Activated CD4-positive, alpha-beta memory T cell treated with anti-CD3 and anti-CD28 coated beads, Interleukin-2, amount 10 ng/mL, durations not matched to agents 7 days and 5 days (primary cell): ENCODE results near the gene ZNF595. TPM values are rescaled to one million over a fixed set of nuclear protein-coding genes. Genes with fewer than 3 reads are reported as not detected.
"Not testable (repeated sequence)": the region's sequence is repeated elsewhere in the genome, so short reads cannot be mapped to it uniquely, and the experiment has no call there.

Source experiments
- CTCF ChIA-PET: fragments of 350-600 bp; sonication (Branson Sonifier 250); formaldehyde crosslinking; loops from one replicate; lab custom pipeline; 2021; ENCODE audit warnings: antibody characterized with exemption, inconsistent platforms; lab: Charles Lee
- POLR2A ChIA-PET: fragments of 350-600 bp; sonication (Branson Sonifier 250); formaldehyde crosslinking; loops from one replicate; lab custom pipeline; 2021; ENCODE audit warnings: antibody characterized with exemption; lab: Charles Lee
- DNase-seq: peaks from one replicate; pipeline ENCODE4 v3.0.0-alpha.2; 2020
- H3K27ac Mint-ChIP-seq: one replicate; pipeline ENCODE4 v1.8.0; 2021; ENCODE audit warnings: mild to moderate bottlenecking, mixed read lengths
- H3K27me3 Mint-ChIP-seq: one replicate; pipeline ENCODE4 v1.8.0; 2021; ENCODE audit warnings: mixed read lengths
- H3K36me3 Mint-ChIP-seq: one replicate; pipeline ENCODE4 v1.8.0; 2021; ENCODE audit warnings: low read depth, mixed read lengths
- H3K4me1 Mint-ChIP-seq: one replicate; pipeline ENCODE4 v1.8.0; 2021; ENCODE audit warnings: mixed read lengths
- H3K4me3 Mint-ChIP-seq: one replicate; pipeline ENCODE4 v1.8.0; 2021; ENCODE audit warnings: mild to moderate bottlenecking, mixed read lengths
- H3K9me3 Mint-ChIP-seq: one replicate; pipeline ENCODE4 v1.8.0; 2021; ENCODE audit warnings: mixed read lengths
- total RNA-seq, 2 experiments: library from RNA; stranded (reverse); gene quantifications; one replicate each; pipeline ENCODE4 v1.2.3, GENCODE V29; 2021

ZNF595 gene
- total RNA-seq, 2 experiments from 2014 or later: 4.2 to 5.5 TPM

DNA sequence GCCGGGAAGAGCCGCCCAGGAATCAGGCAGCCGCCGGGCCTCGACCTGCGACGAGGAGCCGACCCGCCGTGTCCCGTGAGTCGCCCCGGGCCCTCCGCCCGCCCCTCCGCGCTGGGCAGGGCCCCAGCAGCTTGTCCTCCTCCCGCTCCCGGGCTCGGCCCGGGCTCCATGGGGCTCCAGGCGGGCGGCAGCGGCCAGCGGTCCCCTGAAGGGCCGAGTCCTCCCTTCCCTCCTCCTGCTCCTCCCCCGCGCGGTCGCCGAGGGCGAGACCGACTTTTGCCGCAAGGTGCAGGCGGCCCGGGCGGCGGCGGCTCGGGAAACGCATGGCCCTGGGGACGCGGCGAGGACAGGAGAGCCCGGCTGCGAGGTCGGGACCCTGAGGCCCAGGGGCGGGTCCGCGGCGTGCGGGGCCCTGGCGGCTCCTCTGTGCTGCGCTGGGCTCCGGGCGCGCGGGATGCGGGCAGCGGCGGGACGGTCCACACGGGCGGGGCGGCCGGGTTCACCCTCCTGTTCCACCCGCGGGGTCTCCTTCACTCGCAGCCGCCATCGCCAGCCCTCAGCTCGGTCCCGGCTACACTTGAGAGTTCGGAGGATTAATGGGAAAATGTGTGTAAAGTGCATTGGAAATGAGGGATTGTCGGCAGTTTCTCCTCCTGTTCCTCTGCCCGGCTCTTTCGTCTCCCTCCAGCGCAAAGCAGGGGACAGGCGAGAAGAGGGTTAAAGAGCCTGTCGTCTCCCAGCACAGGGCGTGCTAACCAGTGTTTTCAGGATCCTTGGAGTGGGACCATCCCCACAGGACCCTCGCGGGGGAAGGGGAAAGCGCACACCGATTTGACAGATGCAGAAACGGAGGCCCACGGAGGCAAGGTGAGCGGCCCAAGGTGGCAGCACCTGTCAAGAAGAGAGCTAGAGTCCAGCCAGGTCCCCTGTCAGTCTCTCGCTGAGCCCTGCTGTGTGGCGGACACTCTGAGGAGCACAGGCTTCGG is 54.6 kb downstream of the ZNF595 start:
- Mint-ChIP-seq H3K9me3 (peaks cover 69% of the 10 kb centered on the region), H3K4me1 (no peaks in the 10 kb centered on the region), H3K36me3 (peaks cover 19% of the 10 kb centered on the region), H3K27ac (no peak overlapping the region), H3K27me3 (peaks cover 19% of the 10 kb centered on the region), H3K4me3 (no peak overlapping the region)
- POLR2A ChIA-PET: no interaction called here
- DNase-seq: no peak
- CTCF ChIA-PET: no interaction called here

DNA sequence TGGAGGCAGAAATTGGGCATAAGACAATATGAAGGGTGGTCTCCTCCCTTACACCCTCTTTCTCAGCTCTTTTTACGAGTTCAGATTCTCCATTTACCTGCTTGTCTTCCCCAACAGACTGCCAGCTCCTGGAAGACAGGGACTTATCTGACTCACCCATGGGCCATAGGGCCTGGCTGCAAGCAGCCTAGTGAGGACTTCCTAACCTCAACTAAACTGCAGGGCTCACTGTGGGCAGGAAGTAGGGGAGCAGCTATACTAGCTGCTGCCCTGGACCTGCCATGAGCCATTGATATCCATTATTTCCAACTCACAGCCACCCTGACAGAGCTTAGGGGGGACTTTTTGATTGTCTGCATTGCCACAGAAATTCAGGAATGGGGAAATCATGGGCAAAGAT is 59.6 kb downstream of the ZNF595 start:
- no peak overlapping the region for H3K4me3 Mint-ChIP-seq
- H3K9me3 Mint-ChIP-seq: peaks cover 62% of the 10 kb centered on the region
- peaks cover 11% of the 10 kb centered on the region for H3K36me3 Mint-ChIP-seq
- ChIA-PET CTCF (no interaction called here), POLR2A (no interaction called here)
- peaks cover 12% of the 10 kb centered on the region for H3K27me3 Mint-ChIP-seq
- H3K4me1 Mint-ChIP-seq: no peaks in the 10 kb centered on the region
- no peak for DNase-seq
- H3K27ac Mint-ChIP-seq: no peak overlapping the region

DNA sequence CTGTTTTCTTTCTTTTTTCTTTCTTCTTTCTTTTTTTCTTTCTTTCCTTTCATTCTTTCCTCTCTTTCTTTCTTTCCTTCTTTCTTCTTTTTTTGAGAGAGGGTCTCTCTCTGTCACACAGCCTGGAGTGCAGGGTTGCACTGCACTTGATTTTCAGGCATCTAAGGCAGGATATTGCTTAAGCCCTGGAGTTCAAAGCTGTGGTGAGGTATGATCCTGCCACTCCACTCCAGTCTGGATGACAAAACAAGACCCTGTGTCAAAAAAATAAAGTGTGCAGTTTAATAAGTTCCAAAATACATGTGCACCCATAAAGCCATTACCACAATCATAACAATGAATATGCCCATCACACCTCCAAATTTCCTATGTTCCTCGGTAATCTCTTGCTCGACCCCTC is 60.6 kb downstream of the ZNF595 start:
- CTCF ChIA-PET: no interaction called here
- no peaks in the 10 kb centered on the region for H3K4me1 Mint-ChIP-seq
- no peak overlapping the region for H3K4me3 Mint-ChIP-seq
- no peak for DNase-seq
- peaks cover 7% of the 10 kb centered on the region for H3K36me3 Mint-ChIP-seq
- peaks cover 59% of the 10 kb centered on the region for H3K9me3 Mint-ChIP-seq
- POLR2A ChIA-PET: no interaction called here
- no peak overlapping the region for H3K27ac Mint-ChIP-seq
- H3K27me3 Mint-ChIP-seq: peaks cover 6% of the 10 kb centered on the region

DNA sequence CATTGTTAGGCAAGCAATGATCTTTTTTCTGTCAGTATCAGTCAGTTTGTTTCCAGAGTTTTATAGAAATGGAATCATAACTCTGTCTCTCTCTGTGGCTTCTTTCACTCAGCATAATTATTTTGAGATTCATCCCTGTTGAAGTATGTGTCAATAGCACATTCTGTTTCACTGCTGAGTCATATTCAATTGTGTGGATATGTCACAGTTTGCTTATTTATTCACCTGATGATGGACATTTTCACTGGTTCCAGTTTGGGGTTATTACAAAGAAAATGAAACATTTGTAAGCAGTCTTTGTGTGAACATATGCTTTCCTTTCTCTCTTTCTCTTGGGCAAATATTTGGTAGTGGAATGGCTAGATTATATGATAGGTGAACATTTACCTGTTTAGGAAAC is 61.0 kb downstream of the ZNF595 start:
- Mint-ChIP-seq H3K9me3 (peaks cover 56% of the 10 kb centered on the region), H3K36me3 (peaks cover 3% of the 10 kb centered on the region), H3K27ac (no peak overlapping the region), H3K27me3 (peaks cover 2% of the 10 kb centered on the region), H3K4me1 (no peaks in the 10 kb centered on the region), H3K4me3 (no peak overlapping the region)
- no peak for DNase-seq
- ChIA-PET CTCF (no interaction called here), POLR2A (no interaction called here)

DNA sequence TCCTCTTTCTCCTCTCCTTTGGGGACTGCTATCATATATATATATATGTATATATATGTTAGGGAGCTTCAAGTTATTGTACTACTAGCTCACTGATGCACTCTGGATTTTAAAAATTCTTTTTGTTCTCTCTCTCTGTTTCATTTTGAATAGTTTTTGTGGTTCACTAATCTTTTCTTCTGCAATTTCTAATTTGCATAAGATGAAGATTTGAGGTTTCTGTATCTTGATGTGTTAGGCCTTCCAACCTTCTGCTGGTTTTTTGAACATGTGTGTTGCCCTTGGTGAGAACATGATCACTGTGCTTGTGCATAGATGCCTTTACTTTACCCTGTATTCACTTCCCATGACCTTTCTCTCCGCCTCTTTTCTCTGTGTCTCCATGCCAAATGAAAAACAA is 63.4 kb downstream of the ZNF595 start:
- H3K4me1 Mint-ChIP-seq: peaks cover 10% of the 10 kb centered on the region
- POLR2A ChIA-PET: interaction anchor here (1.1 kb wide), 1 partner anchor 8 kb away, joined by 4 read pairs; the partner anchor contains the start of gene ZNF718
- H3K36me3 Mint-ChIP-seq: peaks cover 14% of the 10 kb centered on the region
- peaks cover 48% of the 10 kb centered on the region for H3K9me3 Mint-ChIP-seq
- CTCF ChIA-PET: no interaction called here
- H3K4me3 Mint-ChIP-seq: no peak overlapping the region
- no peak overlapping the region for H3K27ac Mint-ChIP-seq
- no peaks in the 10 kb centered on the region for H3K27me3 Mint-ChIP-seq
- no peak for DNase-seq

DNA sequence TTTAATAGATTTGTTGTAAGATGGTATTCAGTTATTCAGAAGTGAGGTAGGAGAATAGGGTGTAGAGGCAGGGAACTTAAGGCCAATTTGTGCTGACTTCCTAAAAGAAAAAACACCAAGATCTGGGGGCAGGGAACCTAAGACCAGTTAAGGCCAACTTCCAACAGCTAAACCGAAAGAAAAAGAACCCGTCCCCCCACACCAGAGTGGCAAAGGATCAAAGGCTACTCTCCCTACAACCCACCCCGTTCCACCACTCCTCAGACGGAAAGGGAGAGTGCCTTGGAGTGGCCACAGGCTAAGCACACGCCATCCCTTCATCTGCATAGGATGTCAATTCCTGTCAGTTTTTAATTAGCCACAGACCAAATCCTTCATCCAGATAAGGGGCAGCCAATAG is 67.5 kb downstream of the ZNF595 start:
- POLR2A ChIA-PET: no interaction called here
- no peaks in the 10 kb centered on the region for H3K27me3 Mint-ChIP-seq
- CTCF ChIA-PET: no interaction called here
- no peak overlapping the region for H3K4me3 Mint-ChIP-seq
- DNase-seq: no peak
- peaks cover 29% of the 10 kb centered on the region for H3K4me1 Mint-ChIP-seq
- H3K36me3 Mint-ChIP-seq: peaks cover 45% of the 10 kb centered on the region
- peaks cover 37% of the 10 kb centered on the region for H3K9me3 Mint-ChIP-seq
- H3K27ac Mint-ChIP-seq: peak overlapping the region; percentile 86

DNA sequence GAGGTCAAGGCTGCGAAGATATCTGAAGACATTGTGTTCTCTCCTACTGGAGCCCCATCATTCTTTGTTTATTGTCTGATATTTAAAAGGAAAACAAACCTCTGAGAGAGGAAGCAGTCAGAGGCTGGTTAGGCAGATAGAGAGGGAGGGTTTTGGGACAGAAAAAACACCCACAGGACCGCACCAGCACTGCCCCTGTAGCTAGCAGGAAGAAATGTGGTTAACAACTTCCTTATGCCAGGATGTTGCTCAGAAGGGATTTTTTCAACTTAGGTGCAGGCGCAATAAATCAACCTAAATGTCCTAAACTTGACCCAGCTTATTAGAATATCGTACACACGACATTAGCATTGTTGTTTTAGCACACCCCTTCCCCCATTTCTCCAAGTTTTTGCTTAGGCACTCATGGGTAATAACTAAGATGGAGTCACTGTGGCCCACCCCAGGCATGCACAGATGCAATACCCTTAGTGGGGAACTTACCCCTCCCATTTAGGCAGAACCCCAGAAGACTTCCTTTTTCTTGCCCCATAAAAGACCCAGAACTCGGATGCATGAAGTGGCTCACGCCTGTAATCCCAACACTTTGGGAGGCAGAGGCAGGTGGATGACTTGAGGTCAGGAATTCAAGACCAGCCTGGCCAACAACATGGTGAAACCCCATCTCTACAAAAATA is 68.4 kb downstream of the ZNF595 start:
- H3K9me3 Mint-ChIP-seq: peaks cover 38% of the 10 kb centered on the region
- H3K27ac Mint-ChIP-seq: peak overlapping the region; percentile 86

DNA sequence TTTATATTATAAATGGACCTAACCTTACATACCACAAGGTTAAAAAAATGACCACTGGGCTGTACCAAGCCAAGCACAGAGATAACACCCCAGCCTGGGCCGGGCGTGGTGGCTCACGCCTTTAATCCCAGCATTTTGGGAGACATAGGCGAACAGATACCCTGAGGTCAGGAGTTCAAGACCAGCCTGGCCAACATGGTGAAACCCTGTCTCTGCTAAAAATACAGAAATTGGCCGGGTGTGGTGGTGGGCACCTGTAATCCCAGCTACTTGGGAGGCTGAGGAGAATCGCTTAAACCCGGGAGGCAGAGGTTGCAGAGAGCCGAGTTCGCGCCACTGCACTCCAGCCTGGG is 70.8 kb downstream of the ZNF595 start:
- ChIA-PET CTCF (interaction anchor here (1.4 to 1.7 kb wide), 2 partner anchors 350 to 550 kb away, joined by 5 to 7 read pairs; partner anchors contain the start of genes ATP5ME and MYL5), POLR2A (interaction anchor here (0.6 to 2.9 kb wide), 19 partner anchors 8 to 1124 kb away, joined by 3 to 34 read pairs (median 6); partner anchors contain the start of genes ATP5ME, GAK, MYL5 and PIGG)
- Mint-ChIP-seq H3K36me3 (peaks cover 57% of the 10 kb centered on the region), H3K9me3 (peaks cover 28% of the 10 kb centered on the region), H3K4me3 (peak overlapping the region; percentile 97), H3K27ac (peak overlapping the region; percentile 97), H3K4me1 (peaks cover 34% of the 10 kb centered on the region)
- not testable (repeated sequence) for DNase-seq, H3K27me3 Mint-ChIP-seq

More for the DNA sequence above, 68.4 kb downstream of the ZNF595 start:
- peaks cover 34% of the 10 kb centered on the region for H3K4me1 Mint-ChIP-seq
- H3K36me3 Mint-ChIP-seq: peaks cover 54% of the 10 kb centered on the region
- CTCF ChIA-PET: interaction anchor here (0.6 kb wide), 1 partner anchor 377 kb away, joined by 3 read pairs; no protein-coding TSS in a partner anchor
- H3K27me3 Mint-ChIP-seq: no peaks in the 10 kb centered on the region
- peak; percentile 55 for DNase-seq
- POLR2A ChIA-PET: interaction anchor here (0.6 to 1.6 kb wide), 2 partner anchors 68 to 377 kb away, joined by 3 to 4 read pairs; partner anchors contain the start of gene ZNF595
- H3K4me3 Mint-ChIP-seq: peak overlapping the region; percentile 16

DNA sequence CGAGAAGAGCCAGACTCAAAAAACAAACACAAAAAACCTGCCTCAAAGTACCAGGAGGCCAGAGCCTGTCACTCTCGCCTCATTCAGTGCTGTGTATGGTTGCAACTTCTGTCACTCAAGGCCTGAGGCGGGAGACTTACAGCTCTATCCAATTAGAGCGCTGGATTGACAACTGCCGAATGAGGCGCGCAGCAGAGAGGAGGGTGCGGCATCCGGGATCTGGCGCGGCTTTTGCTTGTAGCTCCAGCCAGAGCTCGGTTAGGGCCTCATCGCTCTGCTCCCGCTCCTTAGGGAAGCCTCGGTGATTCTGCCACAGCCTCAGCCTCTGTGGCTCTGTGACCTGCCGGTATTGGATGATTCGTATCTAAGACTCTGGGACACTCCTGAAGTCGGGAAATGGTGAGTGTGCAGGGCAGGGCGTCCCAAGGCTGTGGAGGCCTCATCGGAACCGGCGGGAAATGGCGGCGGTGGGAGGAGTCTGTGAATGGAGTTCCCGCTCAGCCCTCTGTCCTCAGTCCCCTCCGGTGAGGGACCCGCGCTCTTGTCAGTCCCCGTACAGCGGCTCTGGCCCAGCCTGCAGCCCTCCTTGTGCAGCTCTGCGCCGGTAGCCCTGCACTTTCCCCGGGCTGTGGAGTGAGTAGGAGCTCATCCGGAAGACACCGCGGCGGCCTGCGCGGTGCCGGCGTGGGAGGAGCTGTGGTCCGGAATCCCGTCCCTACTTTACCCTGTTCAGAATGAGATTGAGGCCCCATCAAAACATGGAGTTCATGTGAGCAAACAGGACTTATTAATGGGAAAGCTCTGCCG is 71.4 kb downstream of the ZNF595 start, which contains the start of gene ZNF718:
Gene ZNF718, plus strand, starts transcription at position 227 of the 807 bp plus-strand sequence. Its CDS starts 170 bp downstream, at position 397.
- H3K4me3 Mint-ChIP-seq: peak within 1 kb of the TSS; percentile 97
- CTCF ChIA-PET: interaction anchor here (1.0 to 1.7 kb wide), 5 partner anchors 14 to 549 kb away, joined by 3 to 7 read pairs (median 3); partner anchors contain the start of genes ATP5ME, MYL5 and ZNF595
- peaks cover 24% of the 10 kb centered on the region for H3K9me3 Mint-ChIP-seq
- H3K36me3 Mint-ChIP-seq: peaks cover 57% of the 10 kb centered on the region
- POLR2A ChIA-PET: interaction anchor here (0.6 to 2.9 kb wide), 24 partner anchors 9 to 1124 kb away, joined by 3 to 34 read pairs (median 5); partner anchors contain the start of genes ATP5ME, GAK, MYL5 and PIGG
- no peaks in the 10 kb centered on the region for H3K27me3 Mint-ChIP-seq
- peaks cover 34% of the 10 kb centered on the region for H3K4me1 Mint-ChIP-seq
- peak; percentile 95 for DNase-seq
- H3K27ac Mint-ChIP-seq: peak within 1 kb of the TSS; percentile 97

DNA sequence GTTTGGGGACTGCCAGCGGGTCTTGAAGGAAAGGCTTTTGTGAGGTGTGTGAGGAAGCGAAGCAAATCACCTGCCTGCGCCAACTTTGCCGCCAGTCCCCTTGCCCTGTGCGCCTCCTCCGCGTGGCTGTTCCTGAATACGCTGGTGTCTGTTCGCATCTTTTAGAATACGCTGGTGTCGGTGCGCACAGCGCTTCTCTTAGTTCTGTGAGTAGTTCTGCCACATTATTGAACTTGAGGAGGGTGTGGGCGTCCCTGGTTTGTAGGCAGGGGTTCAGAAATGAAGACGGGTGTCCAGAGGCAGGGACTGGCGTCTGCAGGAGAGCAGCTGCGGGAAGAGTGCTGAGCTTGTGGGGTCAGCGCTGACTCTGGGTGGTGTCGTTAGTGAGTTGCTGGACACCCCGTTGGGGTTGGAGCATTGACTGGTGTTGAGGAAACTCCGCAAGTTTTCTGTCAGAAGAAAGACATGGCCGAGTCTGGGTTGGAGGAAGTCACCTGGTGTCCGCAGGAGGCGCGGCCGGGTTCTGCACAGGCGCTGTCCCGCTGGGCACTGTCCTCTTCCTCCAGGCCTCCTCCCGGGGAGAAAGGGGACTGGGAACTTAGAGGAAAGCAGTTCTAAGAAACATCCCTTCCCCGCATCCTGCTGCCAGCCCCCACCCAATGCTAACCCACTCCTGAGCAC is 72.1 kb downstream of the ZNF595 start:
- Mint-ChIP-seq H3K27ac (peak overlapping the region; percentile 97), H3K9me3 (peaks cover 24% of the 10 kb centered on the region), H3K4me3 (peak overlapping the region; percentile 97), H3K4me1 (peaks cover 32% of the 10 kb centered on the region), H3K27me3 (no peaks in the 10 kb centered on the region), H3K36me3 (peaks cover 56% of the 10 kb centered on the region)
- ChIA-PET CTCF (interaction anchor here (1.0 to 1.7 kb wide), 5 partner anchors 13 to 549 kb away, joined by 3 to 7 read pairs (median 3); partner anchors contain the start of genes ATP5ME, MYL5 and ZNF595), POLR2A (interaction anchor here (0.8 to 2.9 kb wide), 19 partner anchors 9 to 656 kb away, joined by 3 to 34 read pairs (median 6); partner anchors contain the start of genes ATP5ME, MYL5, ZNF141 and ZNF595)
- peak; percentile 42 for DNase-seq

DNA sequence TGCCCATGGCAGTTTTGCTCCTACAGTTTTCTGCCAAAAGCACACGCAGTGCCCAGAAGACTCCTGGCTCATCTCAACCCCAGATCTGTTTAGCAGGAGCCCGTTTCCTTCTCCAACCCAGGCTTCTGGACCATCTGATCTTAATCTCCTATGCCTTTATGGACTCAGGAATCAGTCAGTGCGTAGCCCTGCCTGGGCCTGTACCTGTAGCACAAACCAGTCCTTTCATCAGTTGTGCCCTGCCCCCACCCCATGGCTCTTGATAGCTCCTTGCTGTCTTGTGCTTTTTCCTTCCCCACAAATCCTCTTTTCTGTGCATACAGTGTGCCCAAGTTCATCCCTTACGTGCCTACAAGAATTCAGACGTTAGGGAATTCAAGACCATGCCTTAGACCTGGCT is 72.7 kb downstream of the ZNF595 start:
- POLR2A ChIA-PET: interaction anchor here (0.8 to 2.9 kb wide), 7 partner anchors 16 to 655 kb away, joined by 3 to 27 read pairs (median 6); partner anchors contain the start of gene ZNF141
- DNase-seq: no peak
- H3K27ac Mint-ChIP-seq: peak overlapping the region; percentile 97
- peaks cover 50% of the 10 kb centered on the region for H3K36me3 Mint-ChIP-seq
- H3K4me3 Mint-ChIP-seq: peak overlapping the region; percentile 97
- peaks cover 30% of the 10 kb centered on the region for H3K4me1 Mint-ChIP-seq
- CTCF ChIA-PET: interaction anchor here (1.0 kb wide), 1 partner anchor 15 kb away, joined by 3 read pairs; no protein-coding TSS in a partner anchor
- peaks cover 21% of the 10 kb centered on the region for H3K9me3 Mint-ChIP-seq
- H3K27me3 Mint-ChIP-seq: no peaks in the 10 kb centered on the region
